Mesodermal cell (in vitro differentiated cells): Measurements from ENCODE around the gene LMO7.
"Not testable (repeated sequence)": the region's sequence is repeated elsewhere in the genome, so short reads cannot be mapped to it uniquely, and the experiment has no call there.

Experiments used
- H3K27ac ChIP-seq: 2 replicates; pipeline ENCODE4 v1.7.0; 2013; ENCODE audit warnings: mild to moderate bottlenecking, low read depth, low read length, moderate library complexity; ENCODE audit not compliant: severe bottlenecking
- H3K36me3 ChIP-seq: 2 replicates; pipeline ENCODE4 v1.7.1; 2013; ENCODE audit warnings: mild to moderate bottlenecking, low read length, moderate library complexity; ENCODE audit not compliant: control insufficient read depth, insufficient read depth
- H3K4me1 ChIP-seq: one replicate; pipeline ENCODE4 v1.7.1; 2013; ENCODE audit warnings: mild to moderate bottlenecking, low read length; ENCODE audit not compliant: insufficient read depth, control insufficient read depth, poor library complexity, severe bottlenecking
- H3K4me3 ChIP-seq: 2 replicates; pipeline ENCODE4 v1.7.0; 2013; ENCODE audit warnings: low read length, control low read depth, mild to moderate bottlenecking; ENCODE audit not compliant: insufficient read depth, poor library complexity, severe bottlenecking; ENCODE audit errors: extremely low read depth
- H3K9me3 ChIP-seq: 2 replicates; pipeline ENCODE4 v1.7.1; 2013; ENCODE audit warnings: mild to moderate bottlenecking, low read length, moderate library complexity; ENCODE audit not compliant: control insufficient read depth
- WGBS, 2 experiments: methylation state at CpG; one replicate each; pipeline ENCODE4 v1.1.5; 2013; ENCODE audit warnings: missing lambda C conversion rate in 2 of 2; ENCODE audit not compliant: insufficient coverage in 2 of 2; 5-methylcytosine and 5-hydroxymethylcytosine counted together

LMO7 gene

DNA sequence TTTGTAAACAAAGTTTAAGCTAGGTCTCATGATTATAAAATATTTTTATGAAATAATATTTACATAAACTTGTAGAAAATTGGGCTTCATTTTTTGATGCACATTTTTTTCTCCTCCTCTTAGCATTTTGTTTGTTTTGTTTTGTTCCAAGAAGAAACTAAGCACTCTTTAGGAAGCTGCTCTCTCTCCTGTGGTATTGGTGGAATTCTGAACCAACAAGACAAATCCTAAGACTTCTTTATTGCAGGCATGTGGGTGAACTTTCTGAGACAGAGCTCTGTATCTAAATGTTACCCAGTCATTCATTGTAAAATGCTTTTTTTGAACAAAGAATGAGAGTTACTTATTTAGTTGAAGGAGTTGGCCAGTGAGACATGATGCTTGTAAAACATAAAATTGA is 39.3 kb downstream of the LMO7 start:
- H3K36me3 ChIP-seq: no peaks in the 10 kb centered on the region
- H3K4me3 ChIP-seq: no peak overlapping the region
- no peaks in the 10 kb centered on the region for H3K4me1 ChIP-seq
- H3K9me3 ChIP-seq: no peaks in the 10 kb centered on the region
- no peak overlapping the region for H3K27ac ChIP-seq

DNA sequence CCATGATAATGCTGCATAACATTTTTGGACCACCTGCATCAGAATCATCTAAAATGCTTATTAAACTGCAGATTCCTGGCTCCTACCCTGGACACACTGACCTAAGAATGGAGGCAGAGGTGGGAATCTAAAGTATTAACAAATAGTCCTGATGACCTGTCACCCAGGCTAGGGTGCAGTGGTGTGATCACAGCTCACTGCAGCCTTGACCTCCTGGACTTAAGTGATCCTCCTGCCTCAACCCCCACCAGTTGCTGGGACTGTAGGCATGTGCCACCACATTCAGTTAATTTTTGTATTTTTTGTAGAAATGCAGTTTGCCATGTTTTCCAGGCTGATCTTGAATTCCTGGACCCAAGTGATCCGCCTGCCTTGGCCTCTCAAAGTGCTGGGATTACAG is 43.3 kb downstream of the LMO7 start:
- Histone ChIP-seq H3K4me1 (peaks cover 4% of the 10 kb centered on the region), H3K36me3 (no peaks in the 10 kb centered on the region), H3K27ac (no peak overlapping the region), H3K4me3 (no peak overlapping the region), H3K9me3 (peaks cover 4% of the 10 kb centered on the region)
- 100% methylated on average over 1 of the region's 1 CpG; no CpG with 5 or more reads in 1 of the 2 experiments for WGBS, 2 experiments

DNA sequence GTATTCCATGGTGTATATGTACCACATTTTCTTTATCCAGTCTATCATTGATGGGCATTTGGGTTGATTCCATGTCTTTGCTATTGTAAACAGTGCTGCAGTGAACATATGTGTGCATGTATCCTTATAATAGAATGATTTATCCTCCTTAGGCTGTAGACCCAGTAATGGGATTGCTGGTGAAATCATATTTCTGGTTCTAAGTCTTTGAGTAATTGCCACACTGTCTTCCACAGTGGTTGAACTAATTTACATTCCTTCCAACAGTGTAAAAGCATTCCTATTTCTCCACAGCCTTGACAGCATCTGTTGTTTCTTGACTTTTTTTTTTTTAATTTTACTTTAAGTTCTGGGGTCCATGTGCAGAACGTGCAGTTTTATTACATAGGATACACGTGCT is 44.1 kb downstream of the LMO7 start:
- not testable (repeated sequence) for H3K9me3 ChIP-seq, H3K36me3 ChIP-seq, H3K4me3 ChIP-seq, H3K4me1 ChIP-seq, H3K27ac ChIP-seq
- 80 to 100% methylated on average over 1 of the region's 2 CpGs for WGBS, 2 experiments

DNA sequence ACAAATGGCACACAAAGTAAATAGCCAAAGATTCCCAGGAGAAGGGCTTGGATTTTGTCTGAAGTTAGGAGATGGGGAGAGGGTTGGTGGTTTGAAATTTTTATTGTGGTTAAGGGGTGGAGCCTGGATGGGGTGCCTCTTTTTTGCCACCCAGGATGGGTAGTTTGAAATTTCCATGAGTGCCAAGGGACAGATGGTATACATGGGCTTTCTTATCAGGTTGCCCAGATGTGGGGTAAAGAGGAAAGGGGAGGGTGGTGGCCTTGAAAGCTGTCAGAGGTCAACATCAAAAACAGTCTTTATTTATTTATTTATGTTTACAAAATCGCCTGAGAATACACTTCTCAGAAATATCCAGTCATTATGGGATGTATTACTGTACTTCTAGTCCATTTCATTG is 46.2 kb downstream of the LMO7 start:
- H3K4me1 ChIP-seq: peaks cover 12% of the 10 kb centered on the region
- no CpG with 5 or more reads among the region's 1 CpG for WGBS, 2 experiments
- H3K36me3 ChIP-seq: no peaks in the 10 kb centered on the region
- H3K27ac ChIP-seq: no peak overlapping the region
- no peak overlapping the region for H3K4me3 ChIP-seq
- peaks cover 4% of the 10 kb centered on the region for H3K9me3 ChIP-seq

DNA sequence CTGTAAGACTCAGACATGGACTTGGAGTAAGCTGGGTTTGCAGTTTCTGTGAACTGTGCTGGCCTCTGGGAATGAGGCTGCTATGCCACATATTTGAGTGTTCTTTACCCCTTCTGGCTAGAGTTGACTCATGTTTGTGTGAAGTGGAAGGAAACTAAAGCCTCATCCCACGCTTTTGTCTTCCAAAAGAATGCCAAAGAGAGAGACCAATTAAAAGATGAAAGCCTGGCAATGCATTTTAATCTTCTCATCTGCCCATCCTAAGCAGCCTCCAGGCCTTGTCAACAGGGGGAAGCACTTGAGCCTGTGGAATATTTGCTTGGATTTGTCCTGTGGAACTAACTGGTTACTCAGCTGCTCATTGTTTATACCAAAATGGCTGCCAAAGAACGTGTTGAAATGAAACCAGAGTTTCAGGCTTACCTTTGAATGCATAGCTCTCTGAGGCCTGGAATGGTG is 49.1 kb downstream of the LMO7 start:
- peak overlapping the region; percentile 85 for H3K27ac ChIP-seq
- WGBS, 2 experiments: 60 to 75% methylated on average over 1 of the region's 2 CpGs
- H3K4me3 ChIP-seq: no peak overlapping the region

DNA sequence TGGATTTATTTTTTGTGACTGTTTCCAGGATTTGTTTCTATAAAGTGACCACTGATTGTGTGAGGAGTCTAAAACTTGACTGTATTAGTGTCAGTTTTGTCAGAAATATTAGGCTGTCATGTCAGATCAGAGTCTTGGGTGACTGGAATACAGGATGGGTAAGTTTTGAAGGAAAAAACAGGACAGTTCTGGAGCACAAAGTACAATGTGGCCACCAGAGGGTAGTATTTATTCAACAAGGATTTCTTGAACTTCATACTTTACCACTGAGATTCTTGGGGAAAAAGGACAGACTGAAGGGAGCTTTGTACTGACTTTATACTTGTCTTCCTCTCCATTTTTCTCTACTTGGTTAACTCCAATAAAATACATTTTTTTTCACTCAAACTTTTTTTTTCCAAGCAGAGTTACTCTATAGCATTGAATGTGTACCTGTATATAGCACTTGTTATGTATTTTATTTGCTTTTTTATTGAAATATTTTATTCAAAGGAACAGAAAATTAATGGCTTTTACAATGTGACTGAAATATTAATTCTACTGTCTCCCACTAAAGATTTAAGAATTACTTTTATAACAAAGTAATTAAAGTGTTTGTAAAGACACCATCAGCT is 51.1 kb downstream of the LMO7 start:
- Histone ChIP-seq H3K4me1 (peaks cover 12% of the 10 kb centered on the region), H3K9me3 (no peaks in the 10 kb centered on the region), H3K27ac (no peak overlapping the region), H3K36me3 (peaks cover 3% of the 10 kb centered on the region), H3K4me3 (no peak overlapping the region)

More for the DNA sequence above, 49.1 kb downstream of the LMO7 start:
- Histone ChIP-seq H3K4me1 (peaks cover 12% of the 10 kb centered on the region), H3K36me3 (peaks cover 2% of the 10 kb centered on the region), H3K9me3 (peaks cover 4% of the 10 kb centered on the region)

DNA sequence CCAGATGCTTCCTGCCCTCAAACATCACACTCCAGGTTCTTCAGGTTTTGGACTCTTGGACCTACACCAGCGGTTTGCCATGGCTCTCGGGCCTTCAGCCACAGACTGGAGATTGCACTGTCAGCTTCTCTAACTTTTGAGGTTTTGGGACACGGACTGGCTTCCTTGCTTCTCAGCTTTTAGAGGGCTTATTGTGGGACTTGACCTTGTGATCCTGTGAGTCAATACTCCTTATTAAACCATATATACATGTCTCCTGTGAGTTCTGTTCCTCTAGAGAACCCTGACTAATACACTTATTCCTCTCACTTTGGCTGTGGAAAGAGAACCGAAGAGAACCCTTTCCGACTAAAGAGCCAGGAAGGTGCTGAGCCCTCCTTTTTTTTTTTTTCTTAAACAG is 53.6 kb downstream of the LMO7 start:
- Histone ChIP-seq H3K27ac (no peak overlapping the region), H3K4me3 (no peak overlapping the region), H3K9me3 (no peaks in the 10 kb centered on the region), H3K4me1 (peaks cover 6% of the 10 kb centered on the region), H3K36me3 (peaks cover 6% of the 10 kb centered on the region)
- WGBS, 2 experiments: 88 to 100% methylated on average over 2 to 5 of the region's 5 CpGs

DNA sequence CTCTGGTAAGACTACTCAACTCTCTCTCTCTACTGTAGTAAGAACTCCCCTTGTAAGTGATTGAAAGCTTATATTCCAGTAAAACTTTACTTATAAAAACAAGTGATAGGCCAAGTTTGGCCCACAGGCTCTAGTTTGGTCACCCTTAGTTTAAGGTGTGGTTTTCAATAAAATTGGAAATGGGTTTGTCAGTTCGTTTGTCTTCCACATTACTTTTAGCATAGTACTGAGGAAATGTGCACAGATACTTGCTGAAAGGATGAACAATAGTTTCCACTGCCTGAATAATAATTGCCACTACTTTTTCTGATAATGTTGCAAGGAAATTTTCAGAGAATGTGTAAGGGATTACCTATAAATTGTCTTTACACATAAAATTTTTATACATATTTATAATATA is 54.5 kb downstream of the LMO7 start:
- H3K4me3 ChIP-seq: no peak overlapping the region
- WGBS, 2 experiments: 83% methylated on average over 1 of the region's 1 CpG; no CpG with 5 or more reads in 1 of the 2 experiments
- peaks cover 6% of the 10 kb centered on the region for H3K36me3 ChIP-seq
- H3K9me3 ChIP-seq: no peaks in the 10 kb centered on the region
- H3K27ac ChIP-seq: no peak overlapping the region
- H3K4me1 ChIP-seq: peaks cover 3% of the 10 kb centered on the region

DNA sequence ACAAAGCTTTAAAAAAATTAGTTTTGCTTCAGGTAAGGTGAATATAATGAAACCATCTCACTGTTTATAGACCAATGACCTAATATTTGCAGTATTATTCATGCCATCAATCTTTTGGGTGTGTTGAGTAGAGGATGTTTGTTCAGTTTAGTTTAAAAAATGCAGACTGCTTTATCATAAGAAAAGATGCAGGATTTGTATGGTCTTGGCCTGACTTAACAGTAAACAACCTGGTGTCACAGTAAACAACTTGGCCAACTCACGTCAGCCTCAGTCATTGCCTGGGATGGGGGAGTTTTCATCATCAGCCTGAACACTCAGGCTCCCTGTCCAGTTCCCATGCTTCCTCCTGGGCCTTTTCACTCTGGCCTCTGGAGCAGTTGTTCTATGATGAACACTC is 55.1 kb downstream of the LMO7 start:
- no peak overlapping the region for H3K27ac ChIP-seq
- no peak overlapping the region for H3K4me3 ChIP-seq
- H3K36me3 ChIP-seq: peaks cover 6% of the 10 kb centered on the region
- WGBS, 2 experiments: 100% methylated on average over 1 of the region's 1 CpG; no CpG with 5 or more reads in 1 of the 2 experiments
- H3K9me3 ChIP-seq: no peaks in the 10 kb centered on the region
- H3K4me1 ChIP-seq: peaks cover 3% of the 10 kb centered on the region

DNA sequence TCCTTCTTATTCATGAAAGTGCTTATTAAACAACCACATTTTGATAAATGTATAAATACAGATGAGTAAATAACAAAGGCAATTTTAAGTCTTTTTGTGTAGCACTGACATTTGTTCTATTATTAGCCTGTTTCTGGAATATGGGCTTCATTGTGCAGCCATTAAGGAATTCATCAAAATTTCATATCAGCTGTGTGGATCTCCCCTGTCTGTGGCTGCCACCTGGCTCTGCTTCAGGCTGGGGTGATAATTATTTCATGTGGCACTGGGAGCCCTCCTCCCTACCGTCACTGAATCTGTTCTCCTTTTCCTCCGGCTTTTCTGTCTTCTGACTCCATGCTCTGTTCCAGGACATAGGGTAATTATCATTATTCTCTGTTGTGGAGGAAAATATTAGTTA is 57.1 kb downstream of the LMO7 start:
- no CpG with 5 or more reads among the region's 2 CpGs for WGBS, 2 experiments
- peaks cover 6% of the 10 kb centered on the region for H3K36me3 ChIP-seq
- H3K27ac ChIP-seq: no peak overlapping the region
- H3K4me1 ChIP-seq: no peaks in the 10 kb centered on the region
- no peak overlapping the region for H3K4me3 ChIP-seq
- no peaks in the 10 kb centered on the region for H3K9me3 ChIP-seq

DNA sequence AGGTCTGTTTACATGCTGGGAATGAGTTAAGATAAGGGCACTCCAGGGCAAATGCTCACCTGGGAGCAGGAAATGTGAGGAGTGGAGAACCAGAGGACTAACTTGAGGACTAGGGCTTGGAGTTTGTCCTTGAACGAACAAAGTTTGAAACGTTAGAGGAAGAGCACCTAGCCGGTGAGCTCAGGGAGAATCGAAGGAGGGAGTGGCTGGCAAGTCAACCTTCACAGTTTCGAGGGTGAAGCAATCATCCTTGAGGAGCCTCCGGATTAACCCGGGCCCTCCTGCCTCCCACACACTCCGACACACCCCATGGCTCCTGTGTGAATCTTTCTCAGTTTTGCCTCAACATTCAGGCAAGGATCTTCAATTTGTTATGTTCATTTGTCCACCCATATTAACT is 58.6 kb downstream of the LMO7 start:
- Histone ChIP-seq H3K9me3 (no peaks in the 10 kb centered on the region), H3K36me3 (peaks cover 5% of the 10 kb centered on the region), H3K4me3 (no peak overlapping the region), H3K27ac (no peak overlapping the region), H3K4me1 (no peaks in the 10 kb centered on the region)
- 88 to 92% methylated on average over 8 of the region's 8 CpGs for whole genome bisulfite sequencing, 2 experiments
